ENCODE data around the gene CACNB4.
"Not testable (repeated sequence)": the region's sequence is repeated elsewhere in the genome, so short reads cannot be mapped to it uniquely, and the experiment has no call there.

Gene CACNB4

GRCh38 chr2:152011724-152012123 is 87.1 kb downstream of the CACNB4 start:
- H3K27ac ChIP-seq (replicated peaks) = no peak overlapping the region
- H3K27me3 ChIP-seq (ENCODE audit: insufficient read depth, poor library complexity, severe bottlenecking) = no peaks in the 10 kb centered on the region
- H3K4me3 ChIP-seq (replicated peaks; ENCODE audit: insufficient read depth, low read length) = no peak overlapping the region
- TF ChIP-seq, protein P1, sequence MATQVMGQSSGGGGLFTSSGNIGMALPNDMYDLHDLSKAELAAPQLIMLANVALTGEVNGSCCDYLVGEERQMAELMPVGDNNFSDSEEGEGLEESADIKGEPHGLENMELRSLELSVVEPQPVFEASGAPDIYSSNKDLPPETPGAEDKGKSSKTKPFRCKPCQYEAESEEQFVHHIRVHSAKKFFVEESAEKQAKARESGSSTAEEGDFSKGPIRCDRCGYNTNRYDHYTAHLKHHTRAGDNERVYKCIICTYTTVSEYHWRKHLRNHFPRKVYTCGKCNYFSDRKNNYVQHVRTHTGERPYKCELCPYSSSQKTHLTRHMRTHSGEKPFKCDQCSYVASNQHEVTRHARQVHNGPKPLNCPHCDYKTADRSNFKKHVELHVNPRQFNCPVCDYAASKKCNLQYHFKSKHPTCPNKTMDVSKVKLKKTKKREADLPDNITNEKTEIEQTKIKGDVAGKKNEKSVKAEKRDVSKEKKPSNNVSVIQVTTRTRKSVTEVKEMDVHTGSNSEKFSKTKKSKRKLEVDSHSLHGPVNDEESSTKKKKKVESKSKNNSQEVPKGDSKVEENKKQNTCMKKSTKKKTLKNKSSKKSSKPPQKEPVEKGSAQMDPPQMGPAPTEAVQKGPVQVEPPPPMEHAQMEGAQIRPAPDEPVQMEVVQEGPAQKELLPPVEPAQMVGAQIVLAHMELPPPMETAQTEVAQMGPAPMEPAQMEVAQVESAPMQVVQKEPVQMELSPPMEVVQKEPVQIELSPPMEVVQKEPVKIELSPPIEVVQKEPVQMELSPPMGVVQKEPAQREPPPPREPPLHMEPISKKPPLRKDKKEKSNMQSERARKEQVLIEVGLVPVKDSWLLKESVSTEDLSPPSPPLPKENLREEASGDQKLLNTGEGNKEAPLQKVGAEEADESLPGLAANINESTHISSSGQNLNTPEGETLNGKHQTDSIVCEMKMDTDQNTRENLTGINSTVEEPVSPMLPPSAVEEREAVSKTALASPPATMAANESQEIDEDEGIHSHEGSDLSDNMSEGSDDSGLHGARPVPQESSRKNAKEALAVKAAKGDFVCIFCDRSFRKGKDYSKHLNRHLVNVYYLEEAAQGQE (IDR thresholded peaks at IDR 0.05; ENCODE audit: insufficient replicate concordance, low read depth) = no peak
- TF ChIP-seq GABPA (IDR thresholded peaks at IDR 0.05; ENCODE audit: low read depth) (no peak), CTCF (IDR thresholded peaks at IDR 0.05; ENCODE audit: insufficient read depth, low read length) (no peak), POLR2AphosphoS5 (IDR thresholded peaks at IDR 0.05; ENCODE audit: low read depth) (no peak), SPI1 (IDR thresholded peaks at IDR 0.05; ENCODE audit: borderline replicate concordance, low read depth) (no peak)
- no peak for DNase-seq (ENCODE audit: low read depth in 1 of 2, low spot score in 1 of 2)

GRCh38 chr2:152005607-152006006 is 93.2 kb downstream of the CACNB4 start:
- Histone ChIP-seq H3K4me3 (replicated peaks; ENCODE audit: insufficient read depth, low read length) (no peak overlapping the region), H3K27me3 (ENCODE audit: insufficient read depth, poor library complexity, severe bottlenecking) (no peaks in the 10 kb centered on the region), H3K27ac (replicated peaks) (no peak overlapping the region)
- TF ChIP-seq SPI1 (IDR thresholded peaks at IDR 0.05; ENCODE audit: borderline replicate concordance, low read depth) = peak; percentile 77; the same call in 1 of the 2 replicates
- TF ChIP-seq, protein P1 (IDR thresholded peaks at IDR 0.05; ENCODE audit: insufficient replicate concordance, low read depth) = no peak
- DNase-seq (ENCODE audit: low read depth in 1 of 2, low spot score in 1 of 2) = peak in 1 of 2 experiments; percentile 69

DNA sequence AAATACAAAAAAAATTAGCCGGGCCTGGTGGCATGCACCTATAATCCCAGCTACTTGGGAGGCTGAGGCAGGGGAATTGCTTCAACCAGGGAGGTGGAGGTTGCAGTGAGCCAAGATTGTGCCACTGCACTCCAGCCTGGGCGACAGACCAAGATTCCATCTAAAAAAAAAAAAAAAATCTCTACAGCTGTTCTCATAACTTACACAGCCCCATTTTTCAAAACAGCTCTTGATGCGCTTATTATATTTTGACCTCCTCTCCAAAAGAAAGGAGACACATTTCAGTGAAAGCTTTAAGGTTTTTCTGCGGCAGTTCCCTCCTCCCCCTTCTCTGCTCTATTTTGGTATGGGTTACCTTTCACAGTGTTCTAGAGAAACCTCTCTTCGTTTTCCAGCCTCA is 95.6 kb downstream of the CACNB4 start:
- H3K27me3 ChIP-seq (ENCODE audit: insufficient read depth, poor library complexity, severe bottlenecking); H3K27ac ChIP-seq (replicated peaks); H3K4me3 ChIP-seq (replicated peaks; ENCODE audit: insufficient read depth, low read length); DNase-seq (ENCODE audit: low read depth in 1 of 2, low spot score in 1 of 2): not testable (repeated sequence)

GRCh38 chr2:151999053-151999452 is 99.8 kb downstream of the CACNB4 start:
- peak; percentile 15 to 56 for DNase-seq (ENCODE audit: low read depth in 1 of 2, low spot score in 1 of 2)
- Histone ChIP-seq H3K27me3 (ENCODE audit: insufficient read depth, poor library complexity, severe bottlenecking) (no peaks in the 10 kb centered on the region), H3K27ac (replicated peaks) (no peak overlapping the region), H3K4me3 (replicated peaks; ENCODE audit: insufficient read depth, low read length) (no peak overlapping the region)
- TF ChIP-seq POLR2AphosphoS5 (IDR thresholded peaks at IDR 0.05; ENCODE audit: low read depth) = no peak
- no peak for TF ChIP-seq SPI1 (IDR thresholded peaks at IDR 0.05; ENCODE audit: borderline replicate concordance, low read depth)
- no peak for TF ChIP-seq GABPA (IDR thresholded peaks at IDR 0.05; ENCODE audit: low read depth)
- TF ChIP-seq, protein P1 (IDR thresholded peaks at IDR 0.05; ENCODE audit: insufficient replicate concordance, low read depth) = no peak
- TF ChIP-seq CTCF (IDR thresholded peaks at IDR 0.05; ENCODE audit: insufficient read depth, low read length) = peak; percentile 66
